GM19023 (cell line): ENCODE results near the gene ENTHD1.
"Not testable (repeated sequence)": the region's sequence is repeated elsewhere in the genome, so short reads cannot be mapped to it uniquely, and the experiment has no call there.

Experiments used
- ATAC-seq: cut with Tn5 transposase; IDR thresholded peaks from one replicate; pipeline ENCODE4 v1.9.1; 2021; ENCODE audit warnings: mild to moderate bottlenecking, moderate library complexity; ENCODE audit not compliant: unreplicated experiment

The ENTHD1 gene

DNA sequence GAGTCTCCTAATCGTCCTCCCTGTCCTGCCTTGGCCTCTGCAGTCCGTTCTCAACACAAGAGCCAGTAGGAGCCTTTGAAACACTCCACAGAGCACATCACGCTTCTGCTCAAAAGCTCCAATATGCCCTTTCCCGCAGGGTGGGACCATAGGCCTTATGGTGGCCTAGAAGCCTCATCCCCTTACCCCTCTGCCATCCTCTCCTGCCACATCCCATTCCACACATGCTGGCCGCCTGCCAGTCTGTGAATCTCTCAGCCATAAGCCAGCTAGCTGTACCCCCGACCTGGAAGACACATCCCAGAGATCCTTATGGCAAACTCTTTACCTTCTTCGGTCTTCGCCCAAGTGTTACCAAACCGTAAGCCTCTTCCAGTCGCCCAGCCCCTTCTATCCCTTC lies 157.8 kb downstream of the ENTHD1 start:
- ATAC-seq: no peak

DNA sequence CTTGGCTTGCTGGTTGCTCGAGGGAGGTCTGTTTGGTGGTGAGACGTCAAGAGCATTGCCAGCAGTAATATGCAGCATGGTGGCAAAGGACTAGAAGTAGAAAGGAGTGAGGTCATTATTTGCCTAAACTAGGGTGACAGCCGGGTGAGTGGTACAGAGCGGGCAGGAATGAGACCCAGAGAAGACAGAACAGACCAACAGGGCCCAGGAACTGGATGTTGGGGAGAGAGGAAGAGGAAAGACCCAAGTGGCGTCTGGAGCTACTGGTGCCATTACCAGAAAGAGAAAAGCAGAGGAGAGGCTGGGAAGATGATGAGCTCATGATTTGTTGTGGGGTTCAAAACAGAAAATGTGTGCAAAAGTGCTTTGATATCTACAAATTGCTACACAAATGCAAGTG lies 158.7 kb downstream of the ENTHD1 start:
- ATAC-seq: no peak

DNA sequence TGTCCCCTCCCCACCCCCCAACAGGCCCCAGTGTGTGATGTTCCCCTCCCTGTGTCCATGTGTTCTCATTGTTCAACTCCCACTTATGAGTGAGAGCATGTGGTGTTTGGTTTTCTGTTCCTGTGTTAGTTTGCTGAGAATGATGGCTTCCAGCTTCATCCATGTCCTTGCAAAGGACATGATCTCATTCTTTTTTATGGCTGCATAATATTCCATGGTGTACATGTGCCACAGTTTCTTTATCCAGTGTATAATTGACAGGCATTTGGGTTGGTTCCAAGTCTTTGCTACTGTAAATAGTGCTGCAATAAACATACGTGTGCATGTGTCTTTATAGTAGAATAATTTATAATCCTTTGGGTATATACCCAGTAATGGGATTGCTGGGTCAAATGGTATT lies 159.5 kb downstream of the ENTHD1 start:
- ATAC-seq: not testable (repeated sequence)

DNA sequence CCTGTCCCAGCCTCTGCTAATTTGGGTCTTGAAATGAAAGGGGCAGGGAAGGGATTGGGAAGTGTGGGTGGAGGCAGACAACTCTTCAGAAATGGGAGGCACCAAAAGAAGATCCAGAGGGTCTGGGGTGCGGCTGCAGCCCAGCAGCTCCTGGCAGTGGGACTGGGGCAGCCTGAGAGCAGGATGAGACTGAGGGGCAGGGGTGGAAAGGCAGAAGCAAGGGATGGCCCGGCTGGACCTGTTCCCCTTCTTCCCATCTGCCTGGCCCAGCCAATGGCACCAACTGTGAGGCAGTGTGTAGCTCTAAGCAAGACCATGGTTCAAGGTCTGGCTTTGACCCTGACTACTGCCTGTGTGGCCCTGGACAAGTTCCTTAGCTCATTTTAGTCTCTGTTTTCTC lies 160.4 kb downstream of the ENTHD1 start:
- ATAC-seq: no peak

DNA sequence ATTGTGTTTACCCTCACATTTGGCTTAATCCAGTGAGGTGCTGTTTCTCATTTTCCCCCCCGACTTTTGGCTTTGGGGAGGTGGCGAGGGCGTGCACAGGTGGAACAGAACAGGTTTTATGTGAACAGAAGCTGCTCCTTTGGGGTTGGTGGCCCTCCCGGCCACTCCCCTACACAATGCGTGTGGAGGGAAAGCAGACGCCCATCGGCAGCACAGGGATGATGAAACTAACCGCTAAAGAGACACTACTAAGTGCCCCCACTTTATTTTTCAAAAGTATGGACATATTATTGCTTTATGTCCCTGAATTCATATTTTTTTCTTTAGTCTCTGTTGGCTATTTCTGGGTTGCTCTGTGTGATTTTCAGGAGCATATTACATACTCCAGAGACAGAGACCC lies 160.9 kb downstream of the ENTHD1 start:
- no peak for ATAC-seq

DNA sequence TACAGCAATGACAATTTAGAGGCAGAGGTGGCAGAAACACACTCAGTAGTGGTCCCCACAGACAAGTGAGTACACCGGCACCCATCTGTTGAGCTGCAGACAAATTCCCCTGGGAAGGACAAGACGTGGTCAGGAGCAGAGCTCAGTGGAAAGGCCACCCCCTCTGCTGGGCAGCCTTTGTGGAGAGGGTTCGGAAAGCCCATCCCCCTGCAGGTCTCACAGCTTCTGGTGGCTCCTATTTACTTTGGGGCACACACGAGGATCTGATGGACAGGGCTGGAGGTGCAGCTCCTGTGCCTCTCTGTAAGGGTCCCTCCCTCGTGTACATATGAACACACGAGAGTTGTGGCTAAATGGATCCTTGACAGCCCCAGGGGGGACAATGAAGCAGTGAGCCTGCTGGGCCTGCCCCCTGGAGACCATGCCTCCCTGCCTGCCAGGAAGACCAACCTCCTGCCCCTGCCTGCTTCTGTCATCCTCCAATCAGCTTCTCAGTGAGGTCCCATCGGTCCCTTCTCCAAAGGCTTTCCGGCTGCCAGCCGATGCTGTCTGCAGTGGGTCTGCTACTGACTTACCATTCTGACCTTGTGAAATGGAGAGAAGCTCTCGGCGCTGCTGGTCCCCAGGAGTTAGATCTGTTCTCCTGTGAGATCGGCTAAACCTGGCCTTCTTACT lies 161.5 kb downstream of the ENTHD1 start:
- no peak for ATAC-seq

DNA sequence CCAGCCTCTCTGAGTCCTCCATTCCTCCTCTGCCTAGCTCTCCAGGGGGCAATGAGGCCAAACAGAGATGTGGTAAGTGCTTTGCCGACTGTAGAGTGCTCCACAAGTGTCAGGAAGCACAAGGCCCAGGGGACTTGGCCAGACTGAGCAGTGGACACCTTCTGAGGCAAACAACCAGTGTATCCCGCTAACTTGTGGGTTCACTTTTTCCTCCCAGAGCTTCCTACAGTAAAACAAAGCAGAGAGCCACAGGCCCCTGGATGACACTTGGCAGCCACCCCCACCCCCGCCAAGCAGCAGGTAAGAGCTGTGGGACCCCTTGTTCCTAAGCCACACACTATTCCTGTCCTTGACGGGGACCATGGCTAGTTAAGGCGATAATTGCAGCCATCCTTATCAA lies 162.1 kb downstream of the ENTHD1 start:
- ATAC-seq: no peak

DNA sequence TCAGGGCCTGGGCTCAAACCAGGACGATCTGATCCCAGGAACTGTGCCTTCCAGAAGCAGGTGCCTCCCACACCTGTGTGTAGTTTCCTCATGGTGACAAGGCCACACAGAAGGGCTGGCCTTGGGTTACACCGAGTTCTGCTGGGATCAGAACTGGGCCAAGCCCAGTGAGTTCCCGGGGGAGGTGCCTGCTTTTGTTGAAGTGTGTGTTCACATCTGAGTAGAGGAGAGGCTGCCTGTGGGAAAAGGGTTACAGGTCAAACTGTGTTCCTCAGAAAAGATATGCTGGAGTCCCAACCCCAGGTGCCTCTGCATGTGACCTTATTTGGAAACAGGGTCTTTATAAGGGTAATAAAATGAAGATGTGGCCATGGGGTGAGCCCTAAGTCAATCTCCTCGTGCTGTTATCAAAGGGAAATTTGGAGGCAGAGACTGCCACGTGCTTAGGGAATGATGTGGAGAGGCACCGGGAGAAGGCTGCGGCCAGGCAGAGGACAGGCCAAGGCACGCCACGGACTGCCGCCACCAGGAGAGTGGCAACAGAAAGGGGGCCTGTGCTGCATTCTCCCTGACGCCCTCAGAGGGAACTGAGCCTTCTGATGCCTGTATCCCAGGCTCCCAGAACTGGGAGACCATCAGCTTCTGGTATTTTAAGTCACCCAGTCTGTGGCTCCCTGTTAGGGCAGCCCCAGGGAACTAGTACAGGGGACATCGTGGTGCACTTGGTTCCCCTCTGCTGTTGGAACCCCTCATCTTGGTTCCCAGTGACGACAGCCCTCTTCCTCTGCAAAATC lies 164.2 kb downstream of the ENTHD1 start:
- no peak for ATAC-seq

DNA sequence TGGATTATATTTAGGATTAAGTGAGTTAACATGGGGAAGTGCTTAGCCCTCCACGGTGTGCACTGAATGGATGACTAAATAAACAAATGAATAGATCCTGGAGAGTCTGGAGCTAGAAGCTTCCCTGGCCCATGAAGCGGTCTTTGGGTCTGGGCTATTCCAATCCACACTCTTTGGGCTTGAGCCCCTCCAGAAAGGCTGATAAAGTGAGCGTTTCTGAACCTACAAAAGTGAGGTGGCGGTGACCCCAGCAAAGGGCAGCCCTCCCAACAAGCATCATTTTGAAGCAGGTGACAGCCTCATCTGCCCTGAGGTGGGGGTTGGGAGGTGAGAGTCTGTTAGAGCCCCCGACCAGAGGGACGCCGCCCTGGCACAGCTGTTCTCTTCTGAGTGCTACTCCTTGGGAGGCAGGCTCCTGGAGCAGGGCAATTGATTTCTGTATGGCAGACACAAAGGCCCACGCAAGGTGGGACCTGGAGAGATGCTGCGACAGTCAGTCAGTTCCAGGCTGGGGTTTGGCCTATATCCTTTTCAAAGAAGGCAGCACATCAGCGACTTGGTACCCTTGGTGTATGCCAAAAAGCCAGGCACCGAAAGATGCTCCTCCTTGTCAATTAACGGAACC lies 165.2 kb downstream of the ENTHD1 start:
- no peak for ATAC-seq

DNA sequence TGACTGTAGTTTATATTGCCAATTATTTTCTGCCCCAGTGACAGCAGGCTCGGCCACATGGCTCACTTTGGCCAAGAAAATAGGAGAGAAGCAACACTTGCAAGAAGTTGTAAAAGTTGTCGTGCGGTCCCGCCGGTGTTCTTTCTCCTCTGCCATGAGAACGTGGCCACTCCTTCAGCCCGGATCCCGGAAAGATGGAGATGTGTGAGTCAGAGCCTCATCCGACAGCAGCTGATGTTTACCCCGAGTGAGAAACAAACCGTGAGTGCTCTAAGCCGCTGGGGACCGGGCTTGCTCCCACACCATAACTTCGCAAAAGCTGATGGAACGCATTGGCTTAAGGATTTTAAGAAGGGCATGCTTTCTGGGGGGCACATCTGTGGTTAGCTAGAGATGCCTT lies 166.0 kb downstream of the ENTHD1 start:
- ATAC-seq: no peak

DNA sequence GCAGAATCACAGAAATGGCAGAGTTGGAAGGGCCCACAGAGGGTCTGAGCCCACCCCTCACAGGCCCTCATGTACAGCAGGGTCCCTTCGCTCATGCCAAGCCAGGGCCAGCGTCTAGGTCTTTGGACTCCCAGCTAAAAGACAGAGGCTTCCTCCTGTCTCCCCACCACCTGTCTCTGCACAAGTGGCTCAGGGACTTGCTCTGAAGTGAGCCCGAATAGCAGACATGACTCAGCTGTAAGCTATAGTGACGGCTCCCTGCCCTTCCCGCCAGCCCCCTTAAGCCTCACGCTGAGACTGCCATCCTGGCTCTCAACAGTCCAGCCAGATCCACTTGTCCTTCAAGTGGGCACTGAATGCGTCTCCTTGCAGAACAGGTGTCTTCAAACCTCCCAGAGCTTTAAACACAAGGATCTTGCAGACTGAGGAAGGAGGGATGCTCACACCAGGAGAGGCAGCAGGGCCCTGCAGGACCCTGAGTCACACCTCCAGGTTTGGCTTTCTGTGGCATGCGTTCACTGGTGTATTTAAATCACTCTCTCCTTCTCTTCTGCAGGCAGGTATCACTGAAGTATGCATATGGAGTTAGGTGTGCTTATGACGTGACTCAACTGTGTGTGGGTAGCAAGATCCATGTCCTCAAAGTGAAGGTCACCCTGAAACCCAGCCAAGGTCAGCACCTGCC lies 168.1 kb downstream of the ENTHD1 start:
- ATAC-seq: no peak

DNA sequence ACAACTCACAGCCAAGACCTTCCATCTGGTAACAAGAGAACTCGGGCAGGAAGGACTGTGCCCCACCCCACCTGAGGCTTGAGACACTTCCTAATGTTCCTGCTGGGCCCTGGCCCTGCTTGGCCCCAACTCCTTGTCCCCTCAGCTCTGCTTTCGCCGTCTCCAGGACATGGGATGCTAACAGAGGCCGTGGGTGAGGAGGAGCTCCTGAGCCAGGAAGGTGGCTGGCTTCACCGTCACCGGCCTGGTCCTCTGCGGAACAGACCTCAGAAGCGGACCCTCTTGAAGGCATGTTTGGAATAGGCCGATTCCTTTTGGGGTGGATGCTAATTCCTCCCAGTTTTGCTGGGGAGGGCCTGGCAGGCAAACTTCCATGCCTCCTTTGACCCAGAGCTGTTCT lies 168.7 kb downstream of the ENTHD1 start:
- no peak for ATAC-seq

DNA sequence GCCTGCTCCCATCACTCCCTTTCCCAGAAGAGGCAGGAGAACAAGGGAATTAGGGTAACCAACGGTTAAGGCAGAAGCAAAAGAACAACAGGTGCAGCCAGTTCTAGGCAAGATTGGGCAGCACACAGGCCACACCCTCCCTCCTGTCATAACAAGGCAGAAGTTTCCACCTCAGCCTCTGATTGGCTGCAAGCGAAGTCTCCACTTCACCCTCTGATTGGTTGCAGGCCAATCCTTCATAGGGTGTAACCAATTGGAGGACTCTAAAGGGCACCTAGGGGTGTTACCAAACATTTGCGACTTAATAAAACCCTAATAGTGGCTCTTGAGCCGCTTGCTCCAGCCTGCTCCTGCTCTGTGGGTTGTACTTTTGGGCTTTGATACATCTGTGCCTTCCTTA lies 169.2 kb downstream of the ENTHD1 start:
- ATAC-seq: no peak

DNA sequence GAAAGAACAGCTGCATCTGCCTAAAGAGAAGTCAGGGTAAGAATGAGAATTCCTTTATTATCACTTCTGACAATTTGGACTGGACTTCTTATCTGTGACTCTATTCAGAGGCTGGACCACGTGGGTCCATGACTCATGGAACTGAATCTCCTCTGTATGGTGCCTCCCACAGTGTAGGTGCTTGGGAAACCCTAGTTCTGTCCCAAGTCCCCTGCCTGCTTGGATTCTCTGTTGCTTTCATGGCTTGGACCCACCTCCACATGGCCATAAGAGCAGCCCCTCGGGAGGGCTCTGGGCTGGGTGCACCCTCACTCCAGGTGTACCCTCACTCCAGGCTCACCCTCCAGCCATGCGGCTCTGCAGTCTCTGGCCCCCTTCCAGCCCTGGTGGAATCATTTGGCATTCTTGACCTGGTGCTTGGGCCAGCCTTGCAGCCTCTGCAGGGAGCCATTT lies 169.6 kb downstream of the ENTHD1 start:
- no peak for ATAC-seq

DNA sequence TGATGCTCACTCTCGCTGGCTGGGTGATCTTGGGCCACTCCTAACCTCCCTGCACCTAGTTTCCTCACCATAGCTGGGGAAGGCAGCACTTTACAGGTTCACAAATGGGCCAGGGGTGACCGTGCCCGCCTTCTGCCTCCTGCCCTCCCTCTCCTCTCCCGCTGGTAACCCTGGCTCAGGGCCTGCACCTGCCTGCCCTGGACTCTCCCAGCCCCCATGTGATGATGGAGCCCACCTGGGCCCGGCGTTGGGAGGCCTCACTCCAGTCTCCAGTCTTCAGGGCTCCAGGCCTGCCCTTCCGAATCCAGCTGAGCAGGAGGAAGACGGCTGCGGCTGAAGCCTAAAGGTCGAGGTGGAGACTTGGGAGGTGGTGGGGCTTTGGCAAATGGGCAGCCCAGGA lies 170.1 kb downstream of the ENTHD1 start:
- ATAC-seq: no peak

DNA sequence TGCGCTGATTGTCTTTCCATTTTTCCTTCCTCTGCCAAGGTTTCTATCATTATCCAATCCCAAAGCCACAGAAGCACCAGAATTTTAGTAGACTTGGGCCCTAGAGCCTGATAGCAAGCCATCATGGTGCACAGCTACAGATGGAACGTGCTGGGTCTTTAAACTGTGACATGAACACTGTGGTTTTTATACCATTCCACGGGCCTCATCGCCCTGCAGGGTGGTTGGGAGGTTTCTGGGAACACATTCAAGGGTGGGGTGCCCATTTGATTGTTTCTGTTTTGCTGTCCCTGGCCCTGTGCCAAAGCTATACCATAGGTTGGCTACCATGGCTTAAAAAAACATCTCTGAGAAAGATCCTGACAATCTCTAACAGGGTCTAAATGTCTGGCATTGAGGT lies 171.1 kb downstream of the ENTHD1 start:
- no peak for ATAC-seq

DNA sequence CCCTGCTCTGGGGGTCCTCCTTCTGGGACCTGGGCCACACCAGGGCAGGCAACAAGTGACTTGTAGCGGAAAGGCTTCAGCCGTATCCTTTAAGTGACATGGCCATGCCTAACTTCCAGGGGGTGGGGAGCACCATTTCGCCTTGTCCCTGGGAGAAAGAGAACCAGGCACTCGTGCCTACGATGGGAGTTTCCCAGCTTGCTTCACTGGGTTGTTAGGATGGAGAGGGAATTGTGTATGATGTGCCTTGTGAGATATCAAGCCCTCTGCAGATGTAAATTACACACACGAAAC lies 171.6 kb downstream of the ENTHD1 start:
- no peak for ATAC-seq

DNA sequence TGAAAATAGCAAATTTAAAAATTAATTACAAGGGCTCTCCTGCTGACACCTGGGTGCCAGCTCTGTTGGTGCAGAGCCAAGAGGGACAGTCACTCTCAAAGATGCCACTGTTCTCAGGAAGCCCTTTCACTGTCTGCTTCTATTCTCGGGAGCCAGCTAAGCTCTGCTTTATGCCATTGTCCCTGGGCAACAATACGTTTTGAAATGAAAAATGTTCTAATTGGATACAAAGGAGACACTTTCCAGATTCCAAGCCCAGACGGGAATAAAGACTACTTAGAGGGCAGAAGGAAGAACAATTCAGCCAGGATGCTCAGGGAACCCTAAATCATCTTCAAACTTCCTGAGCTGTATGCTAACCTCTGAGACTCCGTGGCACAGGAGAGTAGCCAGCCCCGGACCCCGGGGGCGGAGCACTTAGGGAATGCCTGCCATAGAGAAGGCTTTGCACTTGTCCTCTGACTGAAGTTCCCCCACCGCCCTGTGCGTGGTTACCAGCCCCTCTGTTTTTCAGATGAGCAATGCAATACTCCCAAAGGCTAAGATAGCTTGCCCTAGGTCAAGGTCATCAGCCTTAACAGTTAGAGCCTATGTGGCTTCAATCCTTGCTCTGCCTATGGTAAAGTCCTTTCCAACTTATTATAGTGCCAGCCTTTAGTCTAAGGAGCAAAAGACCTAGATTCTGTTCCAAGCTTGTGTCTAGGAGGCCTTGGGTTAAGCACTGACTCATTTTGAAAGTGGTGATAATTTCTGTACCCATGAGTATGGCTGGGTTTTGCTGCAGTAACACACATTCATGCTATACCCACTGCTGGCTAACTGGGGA lies 172.1 kb downstream of the ENTHD1 start:
- ATAC-seq: no peak

DNA sequence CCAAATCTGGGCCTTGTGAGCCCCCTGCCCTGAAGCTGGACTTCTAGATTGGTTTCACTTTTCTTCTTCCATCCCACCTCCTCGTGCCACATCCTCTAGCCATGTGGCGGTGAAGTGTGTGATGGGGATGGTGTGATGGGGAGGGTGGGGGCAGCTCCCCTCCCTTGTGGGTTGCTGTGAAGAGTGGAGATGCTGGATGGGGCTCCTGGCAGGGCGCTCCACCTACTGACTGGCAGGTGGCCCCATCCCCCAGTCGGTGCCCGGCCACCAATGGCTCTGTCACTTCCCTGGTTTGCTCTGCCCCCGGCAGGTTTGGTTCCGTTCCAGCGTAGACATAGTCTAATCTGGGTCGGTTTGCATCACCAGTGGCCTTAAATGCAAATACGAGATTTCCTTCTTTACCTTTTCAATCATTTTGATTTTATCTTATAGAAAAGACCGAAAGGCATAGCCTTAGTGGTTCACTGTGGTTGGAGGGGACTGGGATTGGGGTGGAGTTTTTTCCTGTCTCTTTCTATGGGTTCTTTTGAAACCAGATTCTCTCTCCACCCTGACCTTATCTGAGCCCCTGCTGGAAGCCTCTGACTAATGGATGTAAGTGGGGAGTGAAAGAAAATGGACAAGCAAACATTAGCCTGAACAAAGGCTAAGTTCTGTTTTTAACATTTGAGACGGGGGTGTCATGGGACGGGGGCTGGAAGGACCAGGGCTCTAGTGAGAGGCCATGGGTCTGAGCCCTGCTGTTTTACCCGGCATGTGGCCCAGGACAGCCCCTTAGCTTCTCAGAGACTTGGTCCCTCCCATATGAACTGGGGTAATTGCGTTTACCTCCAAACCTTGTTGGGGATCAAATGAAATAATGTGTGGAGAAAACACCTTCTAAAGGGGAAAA lies 173.8 kb downstream of the ENTHD1 start:
- no peak for ATAC-seq

DNA sequence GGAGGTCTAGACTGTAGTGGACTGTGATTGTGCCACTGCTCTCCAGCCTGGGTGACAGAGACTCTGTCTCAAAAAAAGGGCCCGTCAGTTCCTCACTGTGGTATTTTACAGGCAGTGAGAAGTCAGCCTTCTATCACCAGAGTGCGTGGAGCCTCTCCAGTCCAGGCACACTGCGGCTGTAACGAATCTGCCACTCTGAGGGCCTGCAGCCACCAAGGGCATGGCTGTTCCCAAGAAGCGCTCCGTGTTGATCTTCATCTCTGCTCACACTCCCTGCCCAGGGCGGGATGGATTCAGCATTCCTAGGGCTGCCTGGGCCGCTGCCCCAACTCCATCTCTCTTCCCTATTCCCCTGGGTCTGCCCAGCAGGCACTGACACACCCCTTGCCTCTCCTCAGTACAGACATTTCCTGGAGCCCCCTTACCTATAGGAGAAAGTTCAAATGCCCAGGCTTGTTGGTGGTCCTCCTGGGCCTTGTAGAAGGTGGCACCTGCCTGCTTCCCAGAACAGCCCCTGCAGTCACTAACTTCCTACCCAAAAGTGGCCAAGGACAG lies 174.6 kb downstream of the ENTHD1 start:
- ATAC-seq: no peak
